NCI-H1048 (cell line): ENCODE data around the gene DMAC1.

Source experiments
- DNase-seq: peaks from one replicate; lab custom pipeline; 2025; lab: John Stamatoyannopoulos, UW

Gene DMAC1, protein sequence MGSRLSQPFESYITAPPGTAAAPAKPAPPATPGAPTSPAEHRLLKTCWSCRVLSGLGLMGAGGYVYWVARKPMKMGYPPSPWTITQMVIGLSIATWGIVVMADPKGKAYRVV

DNA sequence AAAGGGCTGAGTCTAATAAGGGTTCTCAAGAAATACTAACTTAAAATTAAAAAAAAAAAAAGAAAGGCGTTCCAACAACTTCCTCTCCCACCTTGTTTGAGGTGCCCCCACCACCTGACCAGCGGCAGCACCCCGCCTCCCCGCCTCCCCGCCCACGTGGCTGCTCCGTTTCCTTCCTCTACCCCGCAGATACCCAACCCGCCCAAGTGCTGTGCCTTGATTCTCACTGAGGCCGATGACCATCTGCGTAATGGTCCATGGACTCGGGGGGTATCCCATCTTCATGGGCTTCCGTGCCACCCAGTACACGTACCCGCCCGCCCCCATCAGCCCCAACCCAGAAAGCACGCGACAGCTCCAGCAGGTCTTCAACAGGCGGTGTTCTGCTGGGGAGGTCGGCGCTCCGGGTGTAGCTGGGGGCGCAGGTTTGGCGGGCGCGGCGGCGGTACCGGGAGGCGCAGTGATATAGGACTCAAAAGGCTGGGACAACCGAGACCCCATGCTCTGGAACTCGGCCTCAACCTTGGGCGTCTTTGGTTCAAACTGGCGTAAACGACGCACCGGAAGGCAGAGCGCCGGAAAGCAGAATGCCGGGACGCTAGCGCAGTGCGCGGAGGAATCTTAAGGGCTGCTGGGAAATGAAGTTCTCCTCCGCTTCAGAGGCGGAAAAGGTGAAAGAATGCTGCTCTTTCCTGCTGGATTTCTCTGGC is at the start of gene DMAC1:
Gene DMAC1 (minus strand): TSS at position 545 of the 710 bp plus-strand sequence. CDS start 44 bp downstream, at position 501.
- peak; percentile 68 for DNase-seq

DNA sequence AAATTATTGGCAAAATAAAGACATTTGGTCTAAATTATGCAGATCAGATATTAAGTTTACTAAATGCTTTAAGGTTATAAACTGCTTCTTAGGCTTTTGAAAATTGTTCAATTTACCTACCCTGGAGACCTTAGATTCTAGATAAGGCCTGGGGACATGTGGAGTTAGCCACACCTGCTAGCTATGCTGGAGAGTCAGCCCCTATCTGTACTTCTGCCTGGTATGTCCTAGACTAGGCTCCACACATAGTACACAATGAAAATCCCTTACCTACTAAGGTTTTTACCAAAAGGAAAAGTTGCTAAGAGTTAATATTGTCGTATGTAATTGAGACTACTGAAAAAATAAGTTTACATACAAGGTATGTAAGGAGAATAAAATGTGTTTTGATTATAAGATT is 49.8 kb upstream of the DMAC1 start:
- DNase-seq = no peak

DNA sequence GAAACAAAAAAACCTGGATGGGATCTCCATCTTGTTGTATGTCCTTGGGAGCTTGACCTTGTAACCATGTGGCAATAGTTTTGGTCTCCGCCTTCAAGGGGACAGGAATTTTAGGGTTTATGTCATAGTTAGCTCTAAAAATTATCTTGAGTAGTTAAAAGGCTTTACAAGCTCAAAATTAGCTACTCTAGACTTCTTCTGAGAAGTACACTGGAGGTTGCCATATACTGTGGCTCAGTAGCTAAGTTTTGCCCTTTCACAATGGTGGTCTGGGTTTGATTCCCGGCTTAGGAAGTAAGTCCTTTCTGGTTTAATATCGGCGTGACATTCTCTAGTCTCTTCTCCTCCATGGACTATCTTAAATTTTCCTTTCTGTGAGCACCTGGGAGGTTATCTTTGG is 48.9 kb upstream of the DMAC1 start:
- no peak for DNase-seq

DNA sequence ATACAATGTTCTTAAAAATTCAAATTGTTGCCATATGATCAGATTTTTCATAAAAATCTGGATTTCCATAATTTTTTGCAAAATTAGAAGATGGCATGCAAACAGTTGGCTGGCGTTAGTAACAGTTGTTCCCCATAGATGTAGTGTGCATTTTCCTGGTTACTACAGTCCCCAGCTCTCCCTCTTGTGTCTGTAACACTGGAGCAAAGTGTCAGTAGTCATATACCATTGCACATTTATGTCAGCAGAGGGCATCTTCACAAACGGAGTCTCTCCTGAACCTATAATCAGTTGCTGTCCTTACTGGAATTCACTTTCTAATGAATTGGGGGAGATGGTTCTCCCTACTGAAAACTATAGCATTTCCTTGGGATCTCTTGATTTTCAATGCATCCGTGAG is 44.7 kb upstream of the DMAC1 start:
- no peak for DNase-seq

DNA sequence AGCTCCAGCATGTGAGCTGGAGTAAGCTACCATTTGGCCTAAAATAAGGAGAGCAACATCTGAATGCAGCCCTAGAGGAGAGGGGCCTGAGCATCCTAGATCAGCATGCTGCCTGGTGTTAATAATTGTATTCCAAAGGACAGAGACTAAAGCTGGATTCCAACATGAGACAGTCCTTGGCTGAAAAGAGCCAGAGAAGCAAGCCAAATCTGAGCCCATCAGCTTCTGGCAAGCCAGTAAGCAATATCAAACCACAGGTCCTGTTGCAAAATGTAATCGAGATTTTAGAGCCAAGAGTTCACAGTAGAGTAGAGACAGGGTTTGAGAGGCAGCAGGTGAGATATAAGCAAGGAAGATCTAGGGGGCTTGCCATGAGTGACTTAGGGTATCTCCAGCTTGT is 42.3 kb upstream of the DMAC1 start:
- no peak for DNase-seq

DNA sequence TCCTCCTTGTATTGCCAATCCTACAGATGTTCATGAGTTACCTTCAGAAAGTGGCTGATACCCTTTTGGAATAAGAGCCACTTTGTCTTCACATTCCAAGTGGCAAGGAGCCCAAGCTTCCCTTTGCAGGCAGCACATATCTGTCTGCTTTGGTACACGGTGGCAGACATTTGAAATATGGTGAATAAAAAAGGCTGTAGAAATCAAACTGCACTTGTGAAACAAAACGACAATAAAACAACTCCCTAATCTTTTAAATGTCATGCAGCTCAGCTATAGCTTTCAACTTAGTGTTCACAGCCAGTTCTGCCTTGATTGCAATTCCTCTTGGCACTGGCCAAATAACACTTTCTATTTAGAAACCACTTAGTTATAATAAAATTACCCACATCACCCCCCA is 35.0 kb upstream of the DMAC1 start:
- DNase-seq = no peak

DNA sequence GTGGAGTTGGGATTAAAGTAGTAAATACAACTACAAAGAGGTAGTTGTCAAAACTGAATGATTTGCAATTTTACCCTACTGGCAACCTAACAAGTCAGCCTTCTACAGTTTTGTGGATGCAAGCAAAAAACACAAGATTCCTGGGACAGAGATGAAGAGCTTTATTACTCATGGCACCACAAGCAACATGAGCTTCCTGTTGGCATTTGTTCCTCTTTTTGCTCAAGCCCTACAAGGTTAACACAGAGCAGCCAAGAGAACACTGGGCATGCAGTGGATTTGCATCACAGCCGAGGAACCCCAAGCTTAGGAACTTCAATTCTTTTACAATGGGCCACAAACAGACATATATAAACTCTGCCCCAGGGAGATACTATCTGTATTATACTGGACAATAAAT is 28.8 kb upstream of the DMAC1 start:
- no peak for DNase-seq

DNA sequence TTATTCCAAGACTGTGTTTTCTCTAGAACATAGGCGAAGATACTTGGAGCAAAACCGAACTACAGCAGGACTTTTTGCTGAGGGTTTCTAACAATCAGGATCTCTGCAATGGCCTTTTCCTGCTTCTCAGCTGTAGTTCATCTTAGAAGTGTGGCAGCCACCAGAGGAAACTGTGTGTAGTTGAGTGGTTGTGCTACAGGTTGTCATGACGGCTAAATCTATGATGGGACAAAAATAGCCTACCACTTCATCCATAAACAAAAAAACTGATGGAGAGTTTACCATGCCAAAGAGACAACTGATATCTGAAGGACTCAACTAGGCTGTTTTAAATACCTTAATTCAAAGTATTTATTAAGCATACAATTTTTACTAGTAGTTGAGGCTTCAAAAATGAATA is 28.2 kb upstream of the DMAC1 start:
- no peak for DNase-seq

DNA sequence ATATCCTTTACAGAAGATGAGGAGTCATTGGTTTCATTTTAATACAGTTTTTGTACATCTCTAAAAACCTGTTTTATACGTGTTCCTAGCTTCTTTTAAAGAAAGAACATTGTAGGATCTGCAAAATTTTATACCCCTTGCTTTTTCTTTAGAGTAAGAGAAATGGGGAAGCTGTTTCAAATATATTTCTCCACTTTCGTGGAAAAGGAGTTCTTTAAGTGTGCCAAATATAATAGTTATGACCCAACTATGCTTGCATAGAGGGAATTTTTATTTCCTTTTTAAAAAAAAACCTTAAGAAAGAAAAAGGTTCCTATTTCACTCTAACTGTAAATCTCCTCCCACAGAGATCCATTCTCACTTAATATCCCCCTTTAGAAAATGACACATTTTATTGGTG is 27.5 kb upstream of the DMAC1 start:
- DNase-seq = no peak

DNA sequence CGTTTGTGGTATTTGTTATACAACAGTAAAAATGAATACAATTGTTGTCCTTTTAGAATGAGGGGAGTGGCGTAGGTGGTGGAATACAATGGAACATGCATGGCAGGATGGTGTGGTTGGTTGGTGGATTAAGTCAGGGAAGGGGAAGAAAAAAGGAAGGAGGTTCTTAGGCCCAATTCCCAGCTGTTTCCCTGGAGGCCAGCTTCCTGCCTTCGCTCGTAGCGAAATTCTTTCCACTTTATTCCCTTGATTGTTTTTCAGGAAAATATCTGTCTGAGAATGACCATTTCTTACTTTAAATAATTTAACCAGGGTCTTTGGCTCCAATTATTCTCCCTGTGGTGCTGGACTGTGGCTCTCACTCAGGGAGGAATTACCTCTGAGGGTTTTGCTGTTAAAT is 24.1 kb upstream of the DMAC1 start:
- DNase-seq = no peak

DNA sequence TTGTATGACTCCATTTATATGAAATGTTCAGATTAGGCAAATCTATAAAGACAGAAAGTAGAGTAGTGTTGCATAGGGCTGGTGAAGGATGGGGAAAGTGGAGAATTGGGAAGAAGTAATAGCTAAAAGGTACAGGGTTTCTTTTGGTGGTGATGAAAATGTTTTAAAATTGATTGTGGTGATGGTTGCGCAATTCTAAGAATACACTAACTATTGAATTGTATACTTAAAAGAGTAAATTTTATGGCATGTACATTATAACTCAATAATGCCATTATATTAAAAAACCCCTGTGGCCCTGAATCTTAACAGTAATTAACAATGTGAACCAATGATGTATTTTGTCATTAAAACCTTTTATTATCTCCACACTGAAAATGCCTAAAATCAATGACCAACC is 20.4 kb upstream of the DMAC1 start:
- no peak for DNase-seq

DNA sequence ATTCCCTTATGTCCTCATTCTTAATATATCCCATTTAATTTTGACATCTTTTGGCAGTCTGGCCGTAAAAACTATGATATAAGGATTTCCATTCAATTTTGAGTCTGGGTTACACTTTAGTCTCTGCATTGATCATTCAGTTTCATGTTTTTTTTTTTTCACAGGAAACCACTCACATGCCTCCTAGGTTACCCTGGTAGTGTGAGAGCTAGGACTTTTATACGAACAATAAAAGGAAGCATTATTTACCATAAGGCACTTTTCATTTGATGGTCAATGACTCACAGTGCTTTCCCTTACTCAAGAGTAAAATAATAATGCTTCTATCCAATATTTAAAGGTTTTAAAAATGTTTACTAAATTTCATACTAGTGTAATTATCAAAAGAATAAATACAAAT is 16.4 kb upstream of the DMAC1 start:
- no peak for DNase-seq

DNA sequence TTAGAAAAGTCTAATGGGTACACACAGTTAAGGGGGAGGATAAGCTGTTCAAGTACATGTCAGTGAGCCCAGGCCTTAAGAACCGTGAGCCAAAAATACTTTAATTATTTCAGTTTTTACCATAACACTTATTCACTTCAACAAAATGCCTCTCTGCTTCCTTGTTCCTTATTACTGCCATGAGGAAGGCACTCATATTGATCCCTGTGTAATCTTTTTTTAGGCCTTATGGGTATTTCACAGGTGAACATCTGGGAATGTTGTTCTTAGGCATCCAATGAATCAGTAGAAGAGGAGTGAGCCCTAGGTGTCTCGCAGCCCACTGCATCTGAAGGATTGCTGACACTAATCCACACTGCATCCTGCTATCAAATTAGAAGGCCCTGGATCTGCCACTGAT is 13.5 kb upstream of the DMAC1 start:
- no peak for DNase-seq

DNA sequence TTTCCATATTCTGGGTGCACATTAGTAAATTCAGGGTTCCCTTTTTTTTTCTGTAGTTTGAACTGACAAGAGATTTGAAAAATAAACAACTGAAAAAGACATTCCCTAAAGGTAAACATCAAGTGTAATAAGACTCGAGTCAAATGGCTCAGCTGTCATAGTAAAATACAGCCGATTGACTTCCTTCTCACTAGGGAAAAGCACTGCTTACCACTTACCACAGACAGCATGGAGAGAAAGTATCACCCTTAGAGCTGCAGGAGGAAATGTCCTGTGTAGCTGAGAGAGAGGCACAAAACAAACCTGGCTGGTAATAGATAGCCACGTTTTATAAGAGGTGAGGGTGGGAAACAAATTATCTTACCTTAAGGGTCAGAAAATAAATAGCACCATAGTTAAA is 12.1 kb upstream of the DMAC1 start:
- no peak for DNase-seq

DNA sequence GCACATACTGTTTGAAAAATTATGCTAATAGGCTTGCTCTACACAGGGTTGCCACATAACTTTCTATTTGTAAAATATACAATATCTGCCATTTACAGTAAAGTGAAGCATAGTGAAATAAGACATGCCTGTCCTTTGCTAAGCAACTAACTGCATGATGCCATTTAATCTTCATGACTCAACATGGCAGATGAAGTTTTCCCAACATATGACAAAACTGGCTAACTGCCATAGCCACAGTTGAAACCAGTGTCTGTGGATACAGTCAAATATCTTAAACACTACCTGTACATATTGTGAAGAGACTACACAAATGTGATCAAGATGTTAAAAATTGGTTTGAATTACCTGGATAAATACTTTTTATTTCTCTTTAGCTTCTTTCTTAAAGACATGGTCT is 3.1 kb upstream of the DMAC1 start:
- no peak for DNase-seq

DNA sequence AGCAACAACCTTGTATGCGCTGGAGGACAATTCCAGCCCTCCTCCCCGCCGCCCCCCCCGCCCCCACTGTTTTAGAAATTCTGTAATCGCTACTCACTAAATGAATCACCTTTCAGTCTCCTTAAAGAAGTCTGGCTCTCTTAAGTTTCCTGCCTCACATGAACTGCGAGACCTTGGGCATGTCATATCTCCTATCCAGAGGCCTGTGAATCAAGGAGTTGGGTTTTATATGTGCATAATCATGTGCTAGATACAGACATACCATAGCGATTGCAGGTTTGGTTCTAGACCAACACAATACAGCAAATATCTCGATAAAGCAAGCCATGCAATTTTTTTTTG is 337 bp upstream of the DMAC1 start:
- DNase-seq = no peak

DNA sequence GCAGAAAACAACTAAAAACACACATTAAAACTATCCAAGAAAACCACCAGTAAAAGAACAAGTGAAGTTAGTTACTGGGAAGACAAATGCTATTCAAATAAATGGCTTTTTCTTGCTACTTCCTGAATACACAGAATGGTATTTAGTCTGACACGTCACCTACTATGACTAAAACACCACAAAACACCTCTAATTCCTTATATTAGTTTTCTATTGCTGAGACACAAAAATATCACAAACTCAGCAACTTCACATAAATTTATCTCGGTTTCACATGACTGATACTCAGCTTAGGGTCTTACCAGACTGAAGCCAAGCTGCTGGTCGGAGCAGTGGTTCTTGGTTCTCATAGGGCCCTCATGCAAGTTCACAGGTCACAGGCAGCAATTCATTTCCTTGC is 5.4 kb downstream of the DMAC1 start:
- no peak for DNase-seq

DNA sequence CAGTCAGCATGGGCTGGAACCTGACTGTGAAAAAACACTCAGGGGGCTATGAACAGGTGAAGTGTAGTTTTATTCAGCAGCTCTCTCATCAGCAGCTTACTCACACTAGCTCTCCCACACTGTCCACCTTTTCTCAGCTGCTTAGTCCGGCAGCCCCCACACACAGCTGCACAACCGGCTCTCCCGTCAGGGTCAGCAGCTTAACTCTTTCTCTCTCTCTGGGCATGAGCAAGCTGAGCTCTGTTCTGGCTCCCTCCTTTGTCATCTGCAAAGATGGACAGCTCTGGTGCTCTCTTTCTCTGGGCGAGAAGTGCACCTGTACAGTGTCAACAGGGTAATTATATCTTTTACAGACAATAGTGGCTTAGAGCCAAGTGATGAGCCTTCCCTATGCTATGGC is 8.2 kb downstream of the DMAC1 start:
- no peak for DNase-seq

DNA sequence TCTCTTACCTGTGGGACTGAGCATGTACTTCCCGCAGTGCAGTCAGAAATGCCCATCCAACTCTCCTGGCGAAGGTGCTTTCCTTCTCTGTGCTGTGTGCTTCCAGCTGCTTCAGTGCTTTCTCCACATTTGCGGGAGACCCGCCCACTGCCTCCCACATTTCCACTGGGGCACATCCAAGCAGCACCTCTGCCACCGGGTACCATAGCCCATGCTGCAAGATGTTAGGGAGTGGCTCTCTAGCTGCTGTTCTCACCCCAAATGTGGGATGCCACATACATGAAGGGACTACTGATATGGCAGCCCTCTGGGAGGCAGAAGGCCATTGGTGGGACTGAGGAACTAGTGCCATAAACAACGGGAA is 8.8 kb downstream of the DMAC1 start:
- no peak for DNase-seq

DNA sequence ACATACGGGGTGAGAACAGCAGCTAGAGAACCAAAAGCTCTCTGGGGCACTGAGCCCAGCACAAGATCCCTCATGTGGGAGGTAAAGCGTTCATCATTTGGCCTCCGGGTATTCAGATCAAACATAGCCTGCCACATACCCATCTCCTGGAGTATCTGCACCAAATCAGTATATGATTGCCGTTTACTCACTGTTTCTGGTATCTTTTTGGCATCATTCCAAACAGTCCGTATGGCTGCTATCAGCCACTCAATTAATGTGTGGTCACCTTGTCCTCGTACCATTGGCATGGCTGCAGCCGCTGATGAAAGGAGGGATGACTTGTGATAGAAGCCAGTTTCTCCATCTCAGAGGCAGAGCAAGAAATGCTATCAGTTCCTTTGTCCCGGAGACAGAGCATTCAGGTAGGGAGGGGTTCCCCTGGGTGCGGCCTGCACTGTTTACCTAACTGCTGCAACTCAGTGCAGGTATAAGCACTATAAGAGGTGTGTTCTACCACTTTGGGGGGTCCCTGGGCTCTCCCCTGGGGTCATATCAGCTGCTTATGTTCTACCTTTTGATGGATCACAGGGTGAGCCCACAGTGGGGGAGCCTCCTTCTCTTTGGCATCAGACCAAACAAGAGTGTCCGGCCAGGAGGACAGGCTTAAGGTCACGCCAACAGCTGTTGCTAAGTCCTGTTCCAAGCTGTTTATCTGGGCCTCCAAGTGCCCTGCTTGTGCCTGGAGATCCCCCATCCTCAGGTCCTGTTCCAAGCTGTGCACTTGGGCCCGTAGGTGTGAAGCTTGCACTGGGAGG is 9.4 kb downstream of the DMAC1 start:
- no peak for DNase-seq

DNA sequence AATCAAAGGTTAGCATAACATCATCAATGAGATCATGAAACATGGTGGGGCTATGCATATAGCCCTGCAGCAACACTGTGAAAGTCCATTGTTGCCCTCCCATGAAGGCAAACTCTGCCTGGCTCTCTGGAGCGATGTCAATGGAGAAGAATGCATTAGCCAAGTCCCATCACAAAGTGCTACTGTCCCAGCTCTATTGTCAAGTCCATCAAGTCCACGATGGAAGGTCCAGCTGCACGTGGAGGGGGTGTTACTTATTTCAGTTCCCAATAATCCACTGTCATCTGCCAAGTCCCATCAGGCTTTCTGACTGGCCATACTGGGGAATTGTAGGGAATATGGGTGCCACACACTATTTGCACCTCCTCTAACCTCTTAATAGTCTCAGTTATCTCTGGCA is 10.8 kb downstream of the DMAC1 start:
- no peak for DNase-seq

DNA sequence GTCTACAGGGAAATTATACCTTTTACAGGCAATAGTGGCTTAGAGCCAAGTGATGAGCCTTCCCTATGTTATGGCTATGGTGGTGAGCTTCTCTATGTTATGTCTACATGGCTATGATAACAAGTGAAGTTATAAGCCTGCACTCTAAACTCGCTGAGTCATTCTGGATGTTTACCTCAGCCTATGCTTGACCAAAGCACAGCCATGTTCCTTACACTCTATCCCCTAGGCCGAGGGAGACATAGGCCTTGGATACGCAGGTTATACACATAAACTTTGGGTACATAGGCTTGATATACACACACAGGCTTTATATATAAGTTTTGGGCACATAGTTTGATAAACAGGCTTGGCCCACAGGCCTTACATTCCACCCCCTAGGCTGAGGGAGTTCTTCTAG is 13.8 kb downstream of the DMAC1 start:
- no peak for DNase-seq

DNA sequence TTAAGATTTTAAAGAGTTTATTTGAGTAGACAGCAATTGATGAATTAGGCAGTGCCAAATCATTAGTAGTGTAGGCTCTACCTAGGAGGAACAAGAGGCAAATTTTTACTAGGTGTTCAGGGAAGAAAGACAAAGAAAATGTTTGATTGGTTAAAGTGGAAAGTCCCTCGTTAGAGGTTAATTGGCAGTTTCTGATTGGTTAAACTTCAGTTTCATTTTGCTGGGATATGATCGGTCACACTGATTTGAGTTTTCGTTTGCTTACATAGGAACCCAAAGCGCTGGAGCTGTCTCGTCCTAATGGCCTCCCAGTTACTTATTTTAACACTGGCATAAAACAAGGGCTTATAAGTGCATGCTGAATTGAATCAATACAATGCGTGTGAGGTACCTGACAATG is 15.1 kb downstream of the DMAC1 start:
- no peak for DNase-seq

DNA sequence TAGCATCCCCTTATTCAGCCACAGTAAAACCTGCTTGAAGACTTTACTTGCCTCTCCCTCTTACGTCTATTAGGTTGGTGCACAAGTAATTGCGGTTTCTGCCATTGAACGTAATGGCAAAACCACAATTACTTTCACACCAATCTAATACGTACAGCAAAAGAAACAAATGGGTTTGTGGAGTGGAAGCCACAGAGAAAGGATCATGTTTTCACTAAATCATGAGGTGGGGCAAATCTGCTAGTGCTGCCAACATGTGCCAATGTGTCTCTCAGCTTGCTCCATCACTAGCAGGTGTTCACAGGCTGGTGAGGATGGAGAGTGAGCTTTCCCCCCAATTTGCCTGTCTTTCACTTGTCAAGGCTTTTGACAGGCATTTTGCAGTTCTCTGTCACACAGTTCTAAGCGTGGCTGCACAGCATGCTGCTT is 15.9 kb downstream of the DMAC1 start:
- DNase-seq = no peak
